GM19025 (cell line): Measurements from ENCODE around the gene ZNF106.

ENCODE experiments used
- ATAC-seq: cut with Tn5 transposase; IDR thresholded peaks from one replicate; pipeline ENCODE4 v1.9.1; 2021; ENCODE audit warnings: mild to moderate bottlenecking, low read depth, moderate library complexity; ENCODE audit not compliant: unreplicated experiment

The ZNF106 gene

GRCh38 chr15:42373936-42374335 lies 117.0 kb downstream of the ZNF106 start:
- ATAC-seq = no peak

DNA sequence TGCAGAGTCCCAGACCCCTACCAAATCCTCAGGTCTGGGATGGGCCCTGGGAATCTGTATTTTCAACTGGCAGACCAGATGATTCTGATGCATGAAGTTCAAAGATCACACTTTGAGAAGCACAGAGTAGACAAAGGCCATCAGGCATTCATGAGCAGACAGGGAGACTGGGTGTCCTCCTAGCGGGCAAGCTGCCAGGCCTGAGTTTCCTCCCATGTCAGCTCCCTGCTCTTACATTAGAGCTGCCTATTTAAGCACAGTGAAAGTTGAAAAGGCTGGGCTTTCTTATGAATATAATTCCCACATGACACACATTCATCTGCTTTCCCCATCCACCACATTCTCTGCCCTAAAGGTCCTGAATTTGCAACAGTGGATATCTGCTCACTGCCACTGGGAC lies 117.7 kb downstream of the ZNF106 start:
- ATAC-seq = no peak

- ATAC-seq = no peak
Observed at GRCh38 chr15:42371096-42371495, 119.8 kb downstream of the ZNF106 start.

- ATAC-seq = no peak
Observed at GRCh38 chr15:42368096-42368495, 122.8 kb downstream of the ZNF106 start.

DNA sequence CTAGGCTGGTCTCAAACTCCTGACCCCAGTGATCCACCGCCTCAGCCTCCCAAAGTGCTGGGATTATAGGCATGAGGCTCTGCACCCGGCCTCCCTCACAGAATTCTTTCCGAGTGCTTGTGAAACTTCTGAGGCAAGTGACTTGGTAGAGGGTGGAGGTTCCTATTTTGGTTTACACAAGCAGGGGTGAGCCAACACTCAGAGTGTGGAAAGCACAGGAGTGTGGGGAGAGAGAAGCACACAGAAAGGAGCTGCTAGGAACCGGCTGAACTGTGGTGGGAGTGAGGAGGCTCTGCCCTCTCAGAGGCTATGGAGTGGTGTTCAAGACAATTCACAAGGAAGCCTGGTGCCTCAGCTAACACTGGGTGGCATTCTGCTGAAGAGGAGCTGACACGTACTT lies 123.9 kb downstream of the ZNF106 start:
- no peak for ATAC-seq

- no peak for ATAC-seq
Observed at GRCh38 chr15:42365921-42366550, 124.9 kb downstream of the ZNF106 start.

GRCh38 chr15:42364529-42364928 lies 126.4 kb downstream of the ZNF106 start:
- no peak for ATAC-seq

GRCh38 chr15:42363942-42364341 lies 127.0 kb downstream of the ZNF106 start:
- no peak for ATAC-seq

GRCh38 chr15:42363487-42363886 lies 127.5 kb downstream of the ZNF106 start:
- ATAC-seq = no peak
